Suprapubic skin (tissue), 4 donors: Measurements from ENCODE around the gene LEKR1.

ENCODE experiments used
- POLR2A ChIP-seq, 2 donors: fragments of 450-650 bp; IDR thresholded peaks; one replicate each; pipeline ENCODE4 v1.6.1; 2017; ENCODE audit warnings: antibody characterized with exemption in 2 of 2, mild to moderate bottlenecking in 2 of 2, moderate library complexity in 2 of 2
- POLR2AphosphoS5 ChIP-seq, 3 donors: sonication (generic); formaldehyde crosslinking; IDR thresholded peaks; one replicate each; pipeline ENCODE4 v1.6.1; 2017; ENCODE audit warnings: antibody characterized with exemption in 3 of 3
- TF ChIP-seq, protein P1 (sequence below), 2 donors: fragments of 200-600 bp in 1 of 2; fragments of 450-650 bp in 1 of 2; sonication (generic) in 1 of 2; IDR thresholded peaks; one replicate each; pipeline ENCODE4 v1.5.1; 2016 to 2019; ENCODE audit warnings: antibody characterized with exemption in 2 of 2, mild to moderate bottlenecking in 1 of 2, moderate library complexity in 1 of 2

GRCh38 chr3:156860873-156861272 lies 34.7 kb downstream of the LEKR1 start:
- TF ChIP-seq POLR2A (IDR thresholded peaks at IDR 0.05) (no peak), POLR2AphosphoS5 (IDR thresholded peaks at IDR 0.05) (no peak)
- TF ChIP-seq, protein P1, sequence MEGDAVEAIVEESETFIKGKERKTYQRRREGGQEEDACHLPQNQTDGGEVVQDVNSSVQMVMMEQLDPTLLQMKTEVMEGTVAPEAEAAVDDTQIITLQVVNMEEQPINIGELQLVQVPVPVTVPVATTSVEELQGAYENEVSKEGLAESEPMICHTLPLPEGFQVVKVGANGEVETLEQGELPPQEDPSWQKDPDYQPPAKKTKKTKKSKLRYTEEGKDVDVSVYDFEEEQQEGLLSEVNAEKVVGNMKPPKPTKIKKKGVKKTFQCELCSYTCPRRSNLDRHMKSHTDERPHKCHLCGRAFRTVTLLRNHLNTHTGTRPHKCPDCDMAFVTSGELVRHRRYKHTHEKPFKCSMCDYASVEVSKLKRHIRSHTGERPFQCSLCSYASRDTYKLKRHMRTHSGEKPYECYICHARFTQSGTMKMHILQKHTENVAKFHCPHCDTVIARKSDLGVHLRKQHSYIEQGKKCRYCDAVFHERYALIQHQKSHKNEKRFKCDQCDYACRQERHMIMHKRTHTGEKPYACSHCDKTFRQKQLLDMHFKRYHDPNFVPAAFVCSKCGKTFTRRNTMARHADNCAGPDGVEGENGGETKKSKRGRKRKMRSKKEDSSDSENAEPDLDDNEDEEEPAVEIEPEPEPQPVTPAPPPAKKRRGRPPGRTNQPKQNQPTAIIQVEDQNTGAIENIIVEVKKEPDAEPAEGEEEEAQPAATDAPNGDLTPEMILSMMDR (IDR thresholded peaks at IDR 0.05) = no peak
